NCI-H2227 treated with DMSO at 0.1 percent for 48 hours (cell line): Measurements from ENCODE around the gene WDR27.

Experiments
- DNase-seq: peaks from one replicate; lab custom pipeline; 2025; lab: John Stamatoyannopoulos, UW

The WDR27 gene

DNA sequence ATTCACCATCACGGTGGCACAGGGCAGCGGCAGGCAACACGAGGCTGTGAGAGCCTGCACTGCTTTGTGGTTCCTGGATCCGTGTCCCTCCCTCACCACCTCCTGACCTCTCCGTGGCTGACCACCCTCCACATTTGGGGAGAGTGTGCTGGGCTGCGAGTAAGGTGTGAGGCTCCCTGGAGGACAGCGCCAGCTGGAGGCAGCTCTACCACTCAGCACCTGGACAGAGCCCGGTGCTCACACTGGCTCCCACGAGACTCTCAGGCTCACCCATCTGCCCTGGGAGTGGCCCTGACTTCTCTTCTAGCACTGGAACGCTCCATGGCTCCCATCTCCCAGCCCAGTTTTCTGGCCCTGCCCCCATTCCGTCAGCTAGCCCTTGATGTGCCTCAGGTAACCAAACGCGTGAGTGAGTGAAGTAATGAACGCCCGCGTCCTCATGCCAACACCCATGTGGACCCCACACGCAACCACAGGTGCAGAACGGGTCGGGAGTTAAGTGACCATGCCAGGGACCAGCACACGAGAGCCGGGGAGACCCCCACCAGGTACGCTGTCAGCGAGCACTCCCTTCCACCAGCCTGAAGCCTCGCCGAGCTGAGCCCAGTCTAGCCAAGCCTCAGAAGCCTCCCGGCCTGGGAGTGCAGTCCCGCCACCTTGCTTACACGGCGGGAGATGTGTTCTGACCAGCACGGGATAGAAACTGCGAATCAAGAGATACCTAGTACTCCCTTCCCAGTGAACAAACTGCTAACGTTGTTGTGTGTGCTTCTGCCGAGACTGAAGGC lies 137.2 kb downstream of the WDR27 start:
- DNase-seq, result no peak

DNA sequence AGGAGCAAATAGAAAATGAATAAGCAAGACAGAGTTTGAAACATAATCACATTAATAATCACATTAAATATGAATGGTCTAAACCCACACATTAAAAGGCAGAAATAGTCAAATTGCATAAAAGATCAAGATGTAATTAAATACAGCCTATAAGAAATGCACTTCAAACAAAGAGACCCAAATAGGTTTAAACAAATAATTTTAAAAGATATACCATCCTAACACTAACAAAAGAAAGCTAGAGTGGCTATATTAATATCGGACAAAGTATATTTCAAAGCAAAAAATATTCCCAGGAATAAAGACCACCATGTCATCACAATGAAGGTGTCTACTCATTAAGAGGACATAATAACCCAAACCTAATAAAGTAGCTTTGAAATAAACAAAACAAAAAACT lies 140.2 kb downstream of the WDR27 start:
- no peak for DNase-seq

DNA sequence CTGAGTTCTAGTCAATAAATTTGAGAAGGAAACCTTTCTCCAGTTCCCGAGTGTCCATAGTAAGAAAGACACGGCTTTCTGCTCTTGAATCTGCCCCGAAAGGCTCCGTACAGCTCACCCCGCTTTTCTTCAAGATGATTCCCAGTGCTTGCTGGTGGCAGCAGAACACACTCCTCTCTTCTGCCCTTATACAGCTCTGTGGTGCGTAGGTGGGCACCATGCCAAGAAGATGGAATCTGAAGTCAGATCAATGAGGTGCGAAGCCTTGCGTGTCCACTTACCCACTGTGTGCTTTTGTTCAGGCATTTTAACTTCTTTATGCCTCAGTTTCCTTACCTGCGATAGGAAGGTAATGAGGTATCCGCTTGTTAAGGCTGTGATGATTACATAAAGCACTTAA lies 142.2 kb downstream of the WDR27 start:
- DNase-seq, result no peak

- DNase-seq, result no peak
These were observed 142.9 kb downstream of the WDR27 start for GRCh38 chr6:169558774-169559441.

- no peak for DNase-seq
These were observed 143.5 kb downstream of the WDR27 start for GRCh38 chr6:169558378-169558773.

DNA sequence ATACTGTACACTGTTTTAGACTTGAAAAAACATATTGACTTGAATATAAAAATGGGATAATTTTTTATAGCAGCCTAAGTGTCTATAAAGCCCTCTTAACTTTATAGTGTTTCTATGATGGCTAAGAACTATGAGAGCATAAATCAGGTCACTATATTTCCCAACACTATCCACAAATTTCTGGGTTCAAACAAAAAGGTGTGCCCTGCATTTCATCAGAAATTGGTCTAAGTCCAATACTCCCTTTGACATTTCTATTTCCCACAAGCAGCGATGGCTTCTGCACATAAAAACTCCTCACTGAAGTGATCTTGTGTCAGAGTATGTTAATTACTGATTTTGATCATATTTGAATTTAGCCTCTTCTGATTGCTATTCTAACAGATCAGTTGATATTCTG lies 143.9 kb downstream of the WDR27 start:
- no peak for DNase-seq

DNA sequence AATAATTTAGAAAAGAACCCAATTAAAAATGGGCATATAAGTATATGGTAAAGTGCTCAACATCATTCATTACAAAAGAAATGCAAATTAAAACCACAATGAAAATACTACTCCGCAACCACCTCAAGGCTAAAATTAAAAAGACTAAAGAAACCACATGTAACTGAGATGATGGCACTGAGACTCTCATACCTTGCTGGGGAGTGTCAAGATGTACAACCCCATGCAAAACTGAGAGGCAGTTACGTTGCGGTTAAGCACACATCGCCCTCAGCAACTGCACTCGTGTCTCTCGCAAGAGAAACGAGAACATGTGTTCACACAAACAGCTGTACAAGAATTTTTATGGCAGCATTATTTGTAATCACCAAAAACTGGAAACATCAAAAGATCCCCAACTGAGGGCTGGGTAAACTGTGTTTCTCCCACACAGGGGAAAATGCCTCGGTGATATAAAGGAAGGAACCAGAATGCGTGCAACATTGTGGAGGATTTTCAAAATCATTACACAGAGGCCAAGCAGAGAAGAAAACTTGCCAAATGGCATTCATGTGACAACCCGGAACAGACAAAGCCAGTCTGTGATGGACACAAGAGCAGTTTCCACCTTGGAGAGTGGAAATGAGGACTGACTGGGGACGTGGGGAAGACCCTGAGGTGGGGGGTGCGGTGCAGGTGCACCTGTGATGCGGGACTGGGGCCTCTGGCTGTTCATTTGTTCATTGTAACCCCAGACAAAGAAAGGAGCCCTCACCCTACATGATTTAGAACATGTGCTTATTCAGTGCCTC lies 144.9 kb downstream of the WDR27 start:
- DNase-seq, result no peak

GRCh38 chr6:169555971-169556617 lies 145.7 kb downstream of the WDR27 start:
- no peak for DNase-seq

DNA sequence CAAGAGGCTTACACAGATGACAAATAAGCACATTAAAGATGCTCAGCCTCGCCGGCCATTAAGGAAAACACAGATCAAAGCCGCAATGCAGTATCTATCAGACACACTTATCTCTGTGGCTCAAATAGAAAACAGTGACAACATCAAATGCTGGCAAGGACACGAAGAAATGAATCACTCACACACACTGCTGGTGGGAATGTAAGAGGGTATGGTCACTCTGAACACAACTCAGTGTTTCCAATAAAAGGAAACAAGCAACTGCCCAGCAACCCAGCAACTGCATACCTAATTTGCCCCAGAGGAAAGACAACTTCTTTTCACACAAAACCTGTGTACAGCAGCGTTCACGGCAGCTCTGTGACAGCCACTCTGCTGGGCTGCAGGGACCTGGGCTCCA lies 155.8 kb downstream of the WDR27 start:
- DNase-seq, result no peak

DNA sequence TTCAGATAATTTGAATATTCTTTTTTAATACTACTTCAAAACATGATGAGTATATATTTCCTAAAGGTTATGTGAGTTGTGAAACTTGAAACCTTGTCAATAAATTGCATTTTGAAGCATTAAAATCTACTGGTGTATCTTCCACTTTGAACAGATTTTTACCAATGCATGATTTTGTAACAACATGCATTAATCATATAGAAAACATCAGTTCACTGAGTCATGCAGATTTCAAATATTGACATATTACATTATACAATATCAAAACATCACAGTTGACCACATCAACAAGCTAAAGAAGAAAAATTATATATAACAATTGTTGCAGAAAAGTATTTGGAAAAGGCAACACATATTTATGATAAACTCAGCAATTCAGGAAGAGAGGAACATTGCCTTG lies 158.1 kb downstream of the WDR27 start:
- no peak for DNase-seq

DNA sequence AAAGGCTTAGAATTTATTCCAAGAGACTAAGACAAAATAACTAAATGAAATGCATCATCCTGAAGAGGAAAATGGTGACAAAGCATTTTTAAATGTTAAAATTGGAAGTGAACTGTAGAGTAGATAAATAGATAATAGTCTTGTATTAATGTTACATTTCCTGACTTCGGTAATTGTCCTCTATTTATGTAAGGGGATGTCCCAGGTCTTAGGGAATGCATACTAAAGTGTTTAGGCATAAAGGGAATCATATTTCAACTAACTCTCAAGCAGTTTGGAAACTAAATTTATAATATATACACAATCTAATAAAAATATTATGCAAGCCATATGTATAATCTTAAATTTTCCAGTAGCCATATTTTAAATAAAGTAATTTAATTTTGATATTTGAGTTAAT lies 159.3 kb downstream of the WDR27 start:
- no peak for DNase-seq

DNA sequence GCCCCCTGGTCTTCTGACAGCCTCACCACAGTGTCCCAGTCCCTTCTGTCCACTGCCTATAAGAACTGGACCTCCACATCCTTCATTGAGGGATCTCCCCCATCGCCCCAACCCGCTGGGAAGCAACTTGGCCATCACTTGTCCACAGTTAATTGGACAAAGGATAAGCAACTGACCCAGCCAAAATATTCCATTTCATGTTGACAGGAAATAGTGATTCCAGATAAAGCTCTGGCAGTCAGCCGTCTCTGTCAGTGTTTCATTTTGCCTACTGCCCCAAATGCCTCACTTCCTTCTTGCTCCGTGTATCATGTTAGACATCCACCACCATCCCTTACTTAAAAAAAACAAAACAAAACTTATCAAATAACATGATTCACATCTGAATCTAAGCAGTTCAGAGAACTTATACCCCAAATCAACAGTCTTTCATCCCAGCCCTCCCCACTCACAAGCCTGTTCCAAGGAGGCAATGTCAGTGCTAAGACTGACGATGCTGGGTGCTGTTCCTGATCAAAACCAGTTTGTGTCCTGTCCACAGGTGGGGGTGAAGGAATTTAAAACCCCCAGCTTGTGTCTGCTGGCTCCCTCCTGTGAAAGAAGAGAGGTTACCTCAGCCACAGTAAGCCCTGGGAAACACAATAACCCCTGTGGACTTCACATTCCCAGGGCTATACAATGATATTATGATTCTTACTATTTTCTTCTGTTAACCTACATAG lies 162.5 kb downstream of the WDR27 start:
- DNase-seq, result no peak

DNA sequence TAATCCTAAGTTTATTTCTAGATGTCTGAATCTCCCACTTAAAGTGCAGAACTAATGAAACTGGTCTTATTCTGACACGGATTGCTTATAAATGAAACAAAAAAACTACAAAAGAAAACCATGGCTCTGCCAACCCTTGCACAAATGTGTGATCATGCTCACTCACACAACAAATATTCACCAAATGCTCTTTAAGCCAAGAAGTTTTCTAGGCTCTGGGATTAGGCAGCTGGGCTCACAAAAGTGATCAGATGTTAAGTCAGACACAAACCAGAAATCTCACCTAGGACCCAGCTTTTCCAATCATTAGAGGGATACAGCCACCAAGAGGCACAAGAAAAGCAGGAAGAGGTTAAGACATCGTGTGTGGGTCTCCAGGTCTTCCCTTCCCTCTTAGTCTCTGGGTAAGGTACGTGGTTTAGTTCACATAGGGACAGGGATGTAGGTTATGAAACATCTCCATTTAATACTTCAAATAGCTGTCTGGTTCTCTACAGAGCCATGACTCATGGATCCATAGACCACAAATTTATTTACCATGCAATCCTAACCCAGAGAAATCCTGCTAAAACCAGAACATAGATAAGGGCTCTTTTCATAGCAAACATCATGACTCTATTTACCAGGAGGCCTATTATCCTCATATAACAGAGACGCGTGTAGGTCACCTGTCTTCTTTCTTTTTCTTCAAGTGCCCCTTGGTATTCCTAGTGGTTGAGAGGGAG lies 165.2 kb downstream of the WDR27 start:
- no peak for DNase-seq

- no peak for DNase-seq
These were observed 167.8 kb downstream of the WDR27 start for GRCh38 chr6:169534039-169534421.

DNA sequence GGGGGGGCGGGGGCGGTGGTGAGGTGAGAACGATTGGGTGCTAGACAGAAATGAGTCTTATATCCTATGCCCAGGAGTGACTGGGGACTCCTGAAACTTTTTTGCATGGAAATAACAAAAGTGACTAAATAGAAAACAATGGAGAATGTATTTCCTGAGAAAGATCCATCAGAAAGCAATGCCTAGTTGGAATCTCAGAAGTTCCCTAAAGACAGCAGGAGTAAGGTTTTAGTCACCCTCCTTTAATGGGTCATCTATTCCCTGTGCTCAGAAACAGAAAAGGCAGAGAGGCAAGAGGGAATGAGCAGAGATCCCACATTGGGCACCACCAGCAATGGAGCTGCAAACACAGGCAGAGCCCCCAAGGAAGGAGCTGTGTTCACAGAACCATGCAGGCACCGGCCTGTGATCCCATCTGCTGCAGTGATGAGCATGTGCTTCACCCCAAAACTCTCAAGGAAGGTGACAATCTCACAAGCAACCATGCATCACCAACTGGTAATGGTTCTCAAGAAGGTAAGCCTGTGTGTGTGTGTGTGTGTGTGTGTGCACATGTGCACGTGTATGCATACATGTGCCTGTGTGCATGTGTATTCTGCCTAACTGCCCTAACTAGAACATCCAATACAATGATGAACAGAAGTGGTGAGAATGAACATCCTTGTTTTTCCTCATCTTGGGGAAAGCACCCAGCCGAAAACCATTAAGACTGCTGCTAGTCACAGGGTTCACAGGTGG lies 168.4 kb downstream of the WDR27 start:
- DNase-seq, result no peak

- no peak for DNase-seq
These were observed 171.1 kb downstream of the WDR27 start for GRCh38 chr6:169530752-169531123.

- DNase-seq, result no peak
These were observed 171.7 kb downstream of the WDR27 start for GRCh38 chr6:169529931-169530751.

GRCh38 chr6:169528755-169529154 lies 173.1 kb downstream of the WDR27 start:
- no peak for DNase-seq

GRCh38 chr6:169527306-169527705 lies 174.5 kb downstream of the WDR27 start:
- no peak for DNase-seq

- DNase-seq, result no peak
These were observed 180.0 kb downstream of the WDR27 start for GRCh38 chr6:169521825-169522224.
